Measurements from ENCODE around the gene MYH15. TPM values are rescaled to one million over a fixed set of nuclear protein-coding genes. Genes with fewer than 3 reads are reported as not detected.
A peak's percentile ranks its signal among the peaks of the same experiment; 100 is the strongest.

Gene MYH15
- total RNA-seq, 1 donor from 2014 or later = 0.19 TPM

GRCh38 chr3:108473711-108474110 lies 36.7 kb downstream of the MYH15 start:
- DNase-seq (ENCODE audit: low read depth) = no peak

- peak; percentile 76 for DNase-seq (ENCODE audit: low read depth)
Observed at GRCh38 chr3:108472001-108472591, 38.3 kb downstream of the MYH15 start.

GRCh38 chr3:108471426-108471825 lies 39.0 kb downstream of the MYH15 start:
- no peak for DNase-seq (ENCODE audit: low read depth)

- DNase-seq (ENCODE audit: low read depth) = no peak
Observed at GRCh38 chr3:108469126-108469525, 41.3 kb downstream of the MYH15 start.

- DNase-seq (ENCODE audit: low read depth) = no peak
Observed at GRCh38 chr3:108468577-108468976, 41.8 kb downstream of the MYH15 start.

GRCh38 chr3:108462899-108463298 lies 47.5 kb downstream of the MYH15 start:
- no peak for DNase-seq (ENCODE audit: low read depth)

- no peak for DNase-seq (ENCODE audit: low read depth)
Observed at GRCh38 chr3:108461661-108462111, 48.7 kb downstream of the MYH15 start.

GRCh38 chr3:108459225-108459624 lies 51.2 kb downstream of the MYH15 start:
- no peak for DNase-seq (ENCODE audit: low read depth)

- DNase-seq (ENCODE audit: low read depth) = no peak
Observed at GRCh38 chr3:108455212-108455705, 55.1 kb downstream of the MYH15 start.

- DNase-seq (ENCODE audit: low read depth) = no peak
Observed at GRCh38 chr3:108453565-108453964, 56.8 kb downstream of the MYH15 start.

- DNase-seq (ENCODE audit: low read depth) = no peak
Observed at GRCh38 chr3:108450444-108450843, 60.0 kb downstream of the MYH15 start.

GRCh38 chr3:108448593-108448992 lies 61.8 kb downstream of the MYH15 start:
- DNase-seq (ENCODE audit: low read depth) = no peak

- DNase-seq (ENCODE audit: low read depth) = no peak
Observed at GRCh38 chr3:108447096-108447847, 63.1 kb downstream of the MYH15 start.

- DNase-seq (ENCODE audit: low read depth) = no peak
Observed at GRCh38 chr3:108442281-108442680, 68.1 kb downstream of the MYH15 start.

- no peak for DNase-seq (ENCODE audit: low read depth)
Observed at GRCh38 chr3:108441518-108441917, 68.9 kb downstream of the MYH15 start.

GRCh38 chr3:108441071-108441507 lies 69.3 kb downstream of the MYH15 start:
- DNase-seq (ENCODE audit: low read depth) = peak; percentile 40

GRCh38 chr3:108438542-108438941 lies 71.9 kb downstream of the MYH15 start:
- no peak for DNase-seq (ENCODE audit: low read depth)

GRCh38 chr3:108437439-108437838 lies 73.0 kb downstream of the MYH15 start:
- DNase-seq (ENCODE audit: low read depth) = no peak

- no peak for DNase-seq (ENCODE audit: low read depth)
Observed at GRCh38 chr3:108433928-108434327, 76.5 kb downstream of the MYH15 start.

- no peak for DNase-seq (ENCODE audit: low read depth)
Observed at GRCh38 chr3:108432431-108432830, 78.0 kb downstream of the MYH15 start.

- peak; percentile 36 for DNase-seq (ENCODE audit: low read depth)
Observed at GRCh38 chr3:108430540-108430939, 79.9 kb downstream of the MYH15 start.

GRCh38 chr3:108428586-108428985 lies 81.8 kb downstream of the MYH15 start:
- no peak for DNase-seq (ENCODE audit: low read depth)

GRCh38 chr3:108420926-108421325 lies 89.5 kb downstream of the MYH15 start:
- DNase-seq (ENCODE audit: low read depth) = peak; percentile 44

All from myocyte (in vitro differentiated cells).